ENCODE measurements around the gene WBP2. TPM values are rescaled to one million over a fixed set of nuclear protein-coding genes. Genes with fewer than 3 reads are reported as not detected.

The WBP2 gene
- total and polyA plus RNA-seq, 2 experiments from 2014 or later: 29.0 to 129 TPM

DNA sequence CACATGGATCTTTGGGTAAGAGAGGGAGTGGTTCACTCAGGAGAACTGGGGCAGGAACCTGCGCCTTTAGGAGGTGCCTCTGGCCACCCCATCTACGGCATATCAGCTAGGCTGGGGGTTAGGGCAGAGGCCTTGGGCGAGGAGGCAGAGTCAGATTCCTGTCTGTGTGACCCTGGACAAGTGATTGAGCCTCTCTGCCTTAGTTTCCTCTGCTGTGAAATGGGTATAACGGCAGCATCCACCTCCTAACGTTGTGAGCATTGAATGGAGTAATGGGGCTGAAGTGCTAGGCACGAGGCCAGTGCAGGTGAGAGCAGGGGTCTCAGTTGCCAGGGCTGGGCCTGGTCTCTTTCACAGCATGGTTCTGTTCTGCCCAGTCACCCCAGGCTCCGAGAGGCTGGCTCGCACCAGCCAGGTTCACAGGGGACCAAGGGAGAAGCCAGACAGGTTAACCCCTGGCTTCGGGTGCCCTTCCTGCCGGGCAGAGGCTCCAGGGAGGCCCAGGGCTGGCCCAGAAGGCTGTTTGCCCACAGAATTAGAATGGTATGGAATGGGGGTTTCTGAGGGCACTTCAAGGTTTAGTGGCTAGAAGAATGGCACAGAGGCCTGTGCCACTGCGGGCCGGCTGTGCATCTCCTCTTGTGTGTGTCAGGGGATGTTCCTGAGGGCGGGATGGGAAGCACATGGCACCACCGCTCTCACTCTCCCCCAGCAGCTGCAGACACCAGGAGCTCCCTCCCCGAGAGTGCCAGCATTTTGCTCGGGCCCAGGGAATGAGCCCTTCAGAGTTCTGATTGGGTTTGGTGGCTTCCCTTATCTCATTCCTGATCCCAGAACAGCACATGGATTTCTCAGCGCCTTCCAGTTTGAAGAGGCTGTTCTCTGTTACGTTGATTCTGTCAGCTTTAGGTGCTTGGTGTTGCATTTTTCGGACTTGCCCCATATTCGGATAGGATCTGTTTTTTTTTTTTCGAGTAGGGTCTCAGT lies 34.7 kb downstream of the WBP2 start:
- Histone ChIP-seq H3K79me2 (no peaks in the 10 kb centered on the region), H3K27me3 (no peaks in the 10 kb centered on the region), H3K4me1 (ENCODE audit: insufficient read depth) (peaks cover 11% of the 10 kb centered on the region), H3K27ac (no peak overlapping the region), H3K9me2 (replicated peaks; ENCODE audit: insufficient read depth) (no peaks in the 10 kb centered on the region), H3K4me2 (no peak overlapping the region), H3K36me3 (replicated peaks; ENCODE audit: insufficient read depth, low read depth) (no peaks in the 10 kb centered on the region), H3K4me3 (no peak overlapping the region), H3K9me3 (ENCODE audit: low read depth) (no peaks in the 10 kb centered on the region), H2AFZ (no peak overlapping the region), H4K20me1 (ENCODE audit: insufficient read depth, poor library complexity, severe bottlenecking) (no peaks in the 10 kb centered on the region)
- DNase-seq (ENCODE audit: low spot score): no peak
- 87% methylated on average over 17 of the region's 21 CpGs for WGBS (ENCODE audit: low lambda C conversion rate, missing lambda C conversion rate)
- TF ChIP-seq EZH2phosphoT487 (IDR thresholded peaks at IDR 0.05; ENCODE audit: low read depth, severe bottlenecking, unreplicated experiment) (no peak), EZH2 (IDR thresholded peaks at IDR 0.05; ENCODE audit: borderline replicate concordance) (no peak)
- TF ChIP-seq, protein P1, sequence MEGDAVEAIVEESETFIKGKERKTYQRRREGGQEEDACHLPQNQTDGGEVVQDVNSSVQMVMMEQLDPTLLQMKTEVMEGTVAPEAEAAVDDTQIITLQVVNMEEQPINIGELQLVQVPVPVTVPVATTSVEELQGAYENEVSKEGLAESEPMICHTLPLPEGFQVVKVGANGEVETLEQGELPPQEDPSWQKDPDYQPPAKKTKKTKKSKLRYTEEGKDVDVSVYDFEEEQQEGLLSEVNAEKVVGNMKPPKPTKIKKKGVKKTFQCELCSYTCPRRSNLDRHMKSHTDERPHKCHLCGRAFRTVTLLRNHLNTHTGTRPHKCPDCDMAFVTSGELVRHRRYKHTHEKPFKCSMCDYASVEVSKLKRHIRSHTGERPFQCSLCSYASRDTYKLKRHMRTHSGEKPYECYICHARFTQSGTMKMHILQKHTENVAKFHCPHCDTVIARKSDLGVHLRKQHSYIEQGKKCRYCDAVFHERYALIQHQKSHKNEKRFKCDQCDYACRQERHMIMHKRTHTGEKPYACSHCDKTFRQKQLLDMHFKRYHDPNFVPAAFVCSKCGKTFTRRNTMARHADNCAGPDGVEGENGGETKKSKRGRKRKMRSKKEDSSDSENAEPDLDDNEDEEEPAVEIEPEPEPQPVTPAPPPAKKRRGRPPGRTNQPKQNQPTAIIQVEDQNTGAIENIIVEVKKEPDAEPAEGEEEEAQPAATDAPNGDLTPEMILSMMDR (IDR thresholded peaks at IDR 0.05; ENCODE audit: poor library complexity): no peak

DNA sequence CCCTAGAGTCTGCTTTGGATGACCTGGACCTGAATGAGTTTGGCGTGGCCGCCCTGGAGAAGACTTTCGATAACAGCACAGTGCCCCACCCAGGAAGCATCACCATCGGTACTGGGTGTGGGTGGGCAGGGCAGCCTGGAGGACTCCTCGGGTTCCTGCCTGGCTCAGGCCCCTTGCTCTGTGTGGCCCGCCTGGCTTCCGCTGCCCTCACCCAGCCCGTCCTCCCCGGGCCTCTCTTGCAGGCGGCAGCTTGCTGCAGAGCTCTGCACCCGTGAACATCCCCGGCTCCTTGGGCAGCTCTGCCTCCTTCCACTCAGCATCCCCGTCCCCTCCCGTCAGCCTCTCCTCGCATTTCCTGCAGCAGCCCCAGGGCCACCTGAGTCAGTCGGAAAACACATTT lies 35.5 kb downstream of the WBP2 start:
- Histone ChIP-seq H3K79me2 (no peaks in the 10 kb centered on the region), H3K9me2 (replicated peaks; ENCODE audit: insufficient read depth) (no peaks in the 10 kb centered on the region), H3K27ac (no peak overlapping the region), H2AFZ (no peak overlapping the region), H3K4me1 (ENCODE audit: insufficient read depth) (peaks cover 5% of the 10 kb centered on the region), H3K9me3 (ENCODE audit: low read depth) (no peaks in the 10 kb centered on the region), H3K36me3 (replicated peaks; ENCODE audit: insufficient read depth, low read depth) (no peaks in the 10 kb centered on the region), H4K20me1 (ENCODE audit: insufficient read depth, poor library complexity, severe bottlenecking) (no peaks in the 10 kb centered on the region), H3K27me3 (no peaks in the 10 kb centered on the region), H3K4me2 (no peak overlapping the region), H3K4me3 (no peak overlapping the region)
- DNase-seq (ENCODE audit: low spot score): no peak
- TF ChIP-seq EZH2 (IDR thresholded peaks at IDR 0.05; ENCODE audit: borderline replicate concordance): no peak
- TF ChIP-seq, protein P1 (IDR thresholded peaks at IDR 0.05; ENCODE audit: poor library complexity): no peak
- TF ChIP-seq EZH2phosphoT487 (IDR thresholded peaks at IDR 0.05; ENCODE audit: low read depth, severe bottlenecking, unreplicated experiment): no peak
- 98% methylated on average over 16 of the region's 16 CpGs for WGBS (ENCODE audit: low lambda C conversion rate, missing lambda C conversion rate)

DNA sequence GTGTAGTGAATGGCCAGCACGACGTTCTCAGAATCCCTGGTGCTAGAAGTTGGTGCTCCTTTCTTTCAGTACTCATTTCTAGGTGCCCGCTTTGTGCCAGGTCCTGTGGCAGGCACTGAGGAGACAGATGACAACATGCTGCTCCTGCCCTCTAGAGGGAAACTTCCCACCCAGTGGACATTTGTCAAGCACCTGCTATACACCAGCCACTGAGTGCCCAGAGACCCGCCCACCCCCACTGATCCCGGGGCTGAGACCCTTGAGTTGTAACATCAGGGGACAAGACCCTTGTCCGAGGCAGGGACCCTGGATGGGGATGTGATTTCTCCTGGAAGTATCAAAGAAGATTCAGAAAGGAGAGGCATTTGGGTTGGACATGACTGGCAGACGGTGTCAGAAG lies 36.0 kb downstream of the WBP2 start:
- Histone ChIP-seq H3K36me3 (replicated peaks; ENCODE audit: insufficient read depth, low read depth) (no peaks in the 10 kb centered on the region), H3K27ac (no peak overlapping the region), H2AFZ (no peak overlapping the region), H3K27me3 (no peaks in the 10 kb centered on the region), H3K4me1 (ENCODE audit: insufficient read depth) (peaks cover 1% of the 10 kb centered on the region), H3K4me2 (no peak overlapping the region), H3K4me3 (no peak overlapping the region), H3K79me2 (no peaks in the 10 kb centered on the region), H3K9me3 (ENCODE audit: low read depth) (no peaks in the 10 kb centered on the region), H4K20me1 (ENCODE audit: insufficient read depth, poor library complexity, severe bottlenecking) (no peaks in the 10 kb centered on the region), H3K9me2 (replicated peaks; ENCODE audit: insufficient read depth) (no peaks in the 10 kb centered on the region)
- TF ChIP-seq, protein P1 (IDR thresholded peaks at IDR 0.05; ENCODE audit: poor library complexity): no peak
- TF ChIP-seq EZH2 (IDR thresholded peaks at IDR 0.05; ENCODE audit: borderline replicate concordance) (no peak), EZH2phosphoT487 (IDR thresholded peaks at IDR 0.05; ENCODE audit: low read depth, severe bottlenecking, unreplicated experiment) (no peak)
- no peak for DNase-seq (ENCODE audit: low spot score)
- WGBS (ENCODE audit: low lambda C conversion rate, missing lambda C conversion rate): 94% methylated on average over 7 of the region's 7 CpGs

Data from hepatocyte (in vitro differentiated cells).